ENCODE data around the gene FHOD3.

GRCh38 chr18:36329684-36330434 is 32.3 kb downstream of the FHOD3 start:
- TF ChIP-seq CTCF (IDR thresholded peaks at IDR 0.05) (no peak), EP300 (IDR thresholded peaks at IDR 0.05) (no peak)
